ENCODE measurements around the gene OR51A2. TPM values are rescaled to one million over a fixed set of nuclear protein-coding genes. Genes with fewer than 3 reads are reported as not detected.
"Not testable (repeated sequence)": the region's sequence is repeated elsewhere in the genome, so short reads cannot be mapped to it uniquely, and the experiment has no call there.

OR51A2 gene
- not detected for total RNA-seq

GRCh38 chr11:4955613-4956012 lies at the start of gene OR51A2:
OR51A2 (minus strand) TSS chr11:4955713; CDS start chr11:4955713, 0 bp downstream.
- H3K27ac ChIP-seq; H3K4me3 ChIP-seq; H3K27me3 ChIP-seq; H3K36me3 ChIP-seq; in situ Hi-C loops (cut with MboI; ENCODE audit: low pct_ligation_motif_present in 1 of 4, low pct_unique_long_range_greater_than_20kb in 1 of 4, low sequenced_read_pairs in 3 of 4); H3K4me1 ChIP-seq; intact Hi-C loops (cut with DNase I; ENCODE audit: low total_unique reads); DNase-seq; H3K9me3 ChIP-seq: not testable (repeated sequence)
- 75 to 79% methylated on average over 2 of the region's 2 CpGs for WGBS, 2 donors (ENCODE audit: low coverage in 1 of 2)

GRCh38 chr11:5004424-5005274 lies 49.1 kb upstream of the OR51A2 start:
- H3K27ac ChIP-seq: no peak overlapping the region
- intact Hi-C loops (cut with DNase I; ENCODE audit: low total_unique reads) (loop anchor here (10.0 kb wide), 1 partner anchor 380 kb away; no protein-coding TSS in a partner anchor), in situ Hi-C loops (cut with MboI; ENCODE audit: low pct_ligation_motif_present in 1 of 4, low pct_unique_long_range_greater_than_20kb in 1 of 4, low sequenced_read_pairs in 3 of 4) (loop anchor here (10.0 to 25.0 kb wide), 4 partner anchors 92 to 817 kb away; partner anchors contain the start of genes OR51D1 (in 4 of the 4), OR51E1 (in 3 of the 4), OR51A7 (in 1 of the 4) and OR51G1 (in 1 of the 4))
- no peak overlapping the region for H3K4me3 ChIP-seq
- no peak for TF ChIP-seq POLR2A (IDR thresholded peaks at IDR 0.05)
- peak; percentile 47 to 56 (median 50) for TF ChIP-seq CTCF (IDR thresholded peaks at IDR 0.05)
- no peaks in the 10 kb centered on the region for H3K9me3 ChIP-seq
- WGBS, 2 donors (ENCODE audit: low coverage in 1 of 2): 36 to 45% methylated on average over 6 of the region's 6 CpGs
- peak; percentile 46 for DNase-seq
- no peaks in the 10 kb centered on the region for H3K36me3 ChIP-seq
- no peaks in the 10 kb centered on the region for H3K27me3 ChIP-seq
- no peaks in the 10 kb centered on the region for H3K4me1 ChIP-seq

- no peak for DNase-seq
- H3K27ac ChIP-seq: no peak within 1 kb of the TSS
- intact Hi-C loops (cut with DNase I; ENCODE audit: low total_unique reads): no loop called here
- H3K4me1 ChIP-seq: no peaks in the 10 kb centered on the region
- no peaks in the 10 kb centered on the region for H3K9me3 ChIP-seq
- 69 to 84% methylated on average over 2 of the region's 2 CpGs for WGBS, 2 donors (ENCODE audit: low coverage in 1 of 2)
- no peaks in the 10 kb centered on the region for H3K36me3 ChIP-seq
- no peaks in the 10 kb centered on the region for H3K27me3 ChIP-seq
- no peak for TF ChIP-seq CTCF (IDR thresholded peaks at IDR 0.05)
- no peak for TF ChIP-seq POLR2AphosphoS5 (IDR thresholded peaks at IDR 0.05)
- no peak for TF ChIP-seq POLR2A (IDR thresholded peaks at IDR 0.05)
- TF ChIP-seq EP300 (IDR thresholded peaks at IDR 0.05; ENCODE audit: low read depth): no peak
- H3K4me3 ChIP-seq: no peak within 1 kb of the TSS
- in situ Hi-C loops (cut with MboI; ENCODE audit: low pct_ligation_motif_present in 1 of 4, low pct_unique_long_range_greater_than_20kb in 1 of 4, low sequenced_read_pairs in 3 of 4): no loop called here
Observed at GRCh38 chr11:4994551-4994950, 39.0 kb upstream of the OR51A2 start, which contains the start of gene OR51L1. OR51L1 (plus strand) TSS chr11:4994851; CDS start chr11:4998983, 4,132 bp downstream.

GRCh38 chr11:4991060-4991459 lies 35.5 kb upstream of the OR51A2 start:
- no peaks in the 10 kb centered on the region for H3K36me3 ChIP-seq
- no peak overlapping the region for H3K4me3 ChIP-seq
- H3K9me3 ChIP-seq: no peaks in the 10 kb centered on the region
- TF ChIP-seq EP300 (IDR thresholded peaks at IDR 0.05; ENCODE audit: low read depth) (no peak), CTCF (IDR thresholded peaks at IDR 0.05) (no peak), POLR2A (IDR thresholded peaks at IDR 0.05) (no peak), POLR2AphosphoS5 (IDR thresholded peaks at IDR 0.05) (no peak)
- no peaks in the 10 kb centered on the region for H3K27me3 ChIP-seq
- intact Hi-C loops (cut with DNase I; ENCODE audit: low total_unique reads) (no loop called here), in situ Hi-C loops (cut with MboI; ENCODE audit: low pct_ligation_motif_present in 1 of 4, low pct_unique_long_range_greater_than_20kb in 1 of 4, low sequenced_read_pairs in 3 of 4) (no loop called here)
- H3K4me1 ChIP-seq: no peaks in the 10 kb centered on the region
- WGBS, 2 donors (ENCODE audit: low coverage in 1 of 2): 88 to 89% methylated on average over 1 of the region's 1 CpG
- no peak for DNase-seq
- no peak overlapping the region for H3K27ac ChIP-seq
